Muscle layer of duodenum (tissue), 2 donors: ENCODE measurements around the gene AKT3.
"Not testable (repeated sequence)": the region's sequence is repeated elsewhere in the genome, so short reads cannot be mapped to it uniquely, and the experiment has no call there.

ENCODE experiments used
- H3K27ac ChIP-seq: one replicate; pipeline ENCODE4 v1.7.0; 2013; ENCODE audit warnings: mild to moderate bottlenecking, low read length
- H3K27me3 ChIP-seq: one replicate; pipeline ENCODE4 v1.7.0; 2013; ENCODE audit warnings: low read depth, mild to moderate bottlenecking, control low read depth, low read length
- H3K36me3 ChIP-seq, 2 donors: one replicate each; pipeline ENCODE4 v1.7.0; 2013; ENCODE audit warnings: low read length in 2 of 2, control low read depth in 1 of 2, mild to moderate bottlenecking in 1 of 2; ENCODE audit not compliant: insufficient read depth in 2 of 2, control insufficient read depth in 1 of 2
- H3K4me1 ChIP-seq, 2 donors: one replicate each; pipeline ENCODE4 v1.7.0; 2013; ENCODE audit warnings: low read length in 2 of 2, mild to moderate bottlenecking in 2 of 2, control low read depth in 1 of 2, moderate library complexity in 1 of 2; ENCODE audit not compliant: insufficient read depth in 2 of 2, control insufficient read depth in 1 of 2
- H3K4me3 ChIP-seq, 2 donors: one replicate each; pipeline ENCODE4 v1.7.0; 2013; ENCODE audit warnings: low read length in 2 of 2, low read depth in 1 of 2, mild to moderate bottlenecking in 1 of 2
- H3K9me3 ChIP-seq, 2 donors: one replicate each; pipeline ENCODE4 v1.7.0; 2013; ENCODE audit warnings: low read length in 2 of 2, control low read depth in 1 of 2, mild to moderate bottlenecking in 1 of 2; ENCODE audit not compliant: control insufficient read depth in 1 of 2
- donor health status: healthy.

Gene AKT3

DNA sequence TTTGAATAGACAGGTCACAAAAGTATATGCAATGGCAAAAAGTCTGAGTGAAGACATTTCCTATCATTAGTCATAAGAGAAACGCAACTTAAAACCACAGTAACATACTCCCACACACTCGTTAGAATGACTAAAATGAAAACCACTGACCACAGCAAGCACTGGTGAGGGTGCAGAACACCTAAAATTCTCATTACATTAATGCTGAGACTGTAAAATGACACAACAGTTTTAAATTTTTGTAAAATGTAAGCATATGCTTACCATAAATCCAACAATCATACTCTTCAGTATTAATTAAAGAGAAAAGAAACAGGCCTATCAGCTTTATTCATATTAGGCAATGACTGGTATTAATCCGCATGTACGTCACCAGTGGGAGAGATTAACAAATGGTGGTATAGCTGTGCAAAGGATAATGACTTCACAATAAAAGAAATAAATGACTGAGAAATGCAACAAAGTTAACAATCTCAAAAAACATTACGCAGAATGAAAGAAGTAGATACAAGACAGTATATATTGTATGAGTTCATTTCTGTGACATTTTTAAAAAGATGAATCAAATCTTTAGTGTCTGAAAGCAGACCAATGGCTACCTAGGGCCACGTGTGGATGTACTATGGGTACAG lies 253.5 kb downstream of the AKT3 start:
- Histone ChIP-seq H3K9me3 (no peaks in the 10 kb centered on the region), H3K4me1 (no peaks in the 10 kb centered on the region), H3K4me3 (no peak overlapping the region), H3K27me3 (no peaks in the 10 kb centered on the region), H3K36me3 (peaks cover 0 to 3% of the 10 kb centered on the region in 2 donors), H3K27ac (no peak overlapping the region)

- no peak overlapping the region for H3K4me3 ChIP-seq
- no peaks in the 10 kb centered on the region for H3K27me3 ChIP-seq
- no peaks in the 10 kb centered on the region for H3K9me3 ChIP-seq
- no peaks in the 10 kb centered on the region for H3K36me3 ChIP-seq
- no peak overlapping the region for H3K27ac ChIP-seq
- no peaks in the 10 kb centered on the region for H3K4me1 ChIP-seq
These were observed 254.4 kb downstream of the AKT3 start for GRCh38 chr1:243595527-243596210.

GRCh38 chr1:243594455-243594854 lies 255.6 kb downstream of the AKT3 start:
- Histone ChIP-seq H3K4me3 (no peak overlapping the region), H3K4me1 (no peaks in the 10 kb centered on the region), H3K27me3 (no peaks in the 10 kb centered on the region), H3K27ac (no peak overlapping the region), H3K9me3 (no peaks in the 10 kb centered on the region), H3K36me3 (peaks cover 0 to 10% of the 10 kb centered on the region in 2 donors)

DNA sequence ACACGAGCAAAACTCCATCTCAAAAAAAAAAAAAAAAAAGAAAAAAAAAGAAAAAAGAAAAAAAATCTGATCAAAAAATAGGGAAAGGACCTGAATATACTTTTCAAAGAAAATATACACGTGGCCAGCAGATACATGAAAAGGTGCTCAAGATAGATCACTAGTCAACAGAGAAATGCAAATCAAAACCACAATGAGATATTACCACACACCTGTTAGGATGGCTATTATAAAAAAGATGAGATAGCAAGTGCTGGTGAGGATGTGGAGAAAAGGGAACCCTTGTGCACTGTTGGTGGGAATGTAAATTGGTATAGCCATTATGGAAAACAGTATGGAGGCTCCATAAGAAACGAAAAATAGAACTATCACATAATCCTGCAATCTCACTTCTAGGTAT lies 260.8 kb downstream of the AKT3 start:
- H3K4me3 ChIP-seq, H3K27ac ChIP-seq, H3K27me3 ChIP-seq, H3K9me3 ChIP-seq, H3K4me1 ChIP-seq: not testable (repeated sequence)
- peaks cover 0 to 27% of the 10 kb centered on the region in 2 donors for H3K36me3 ChIP-seq

DNA sequence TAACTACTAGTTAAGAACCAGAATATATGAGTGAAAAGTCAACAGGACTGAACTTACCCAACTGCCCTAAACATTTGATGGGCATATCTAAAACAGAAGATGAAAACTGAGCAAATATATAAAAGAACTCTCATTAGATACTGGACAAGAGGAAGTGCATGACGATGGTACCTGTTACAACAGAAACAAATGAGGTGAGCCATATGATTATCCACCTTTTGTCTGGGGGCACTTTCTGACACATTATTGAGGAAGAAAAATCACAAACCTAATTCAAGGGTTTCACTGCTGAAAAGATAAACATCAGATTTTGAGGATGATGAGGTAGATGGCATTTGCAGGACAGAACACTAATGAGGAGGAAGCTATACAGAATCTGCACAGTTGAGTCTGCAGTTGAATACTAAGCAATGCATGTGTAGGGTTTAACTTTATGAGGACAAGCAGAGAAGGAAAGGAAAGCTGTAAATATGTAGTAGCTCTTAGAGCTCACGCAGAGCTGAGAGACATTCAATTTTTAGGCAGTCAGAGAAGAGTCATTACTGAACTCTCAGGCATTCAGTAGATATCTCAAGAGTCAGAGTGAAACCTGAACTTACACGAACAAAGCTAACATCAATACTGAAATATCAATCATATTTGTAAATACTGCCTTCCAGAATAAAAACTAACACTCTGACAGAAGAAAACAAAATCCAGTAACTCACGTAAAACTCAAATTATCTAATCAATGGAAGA lies 262.1 kb downstream of the AKT3 start:
- Histone ChIP-seq H3K27me3 (no peaks in the 10 kb centered on the region), H3K4me3 (no peak overlapping the region), H3K9me3 (peaks cover 0 to 4% of the 10 kb centered on the region in 2 donors), H3K4me1 (no peaks in the 10 kb centered on the region), H3K36me3 (peaks cover 0 to 29% of the 10 kb centered on the region in 2 donors), H3K27ac (no peak overlapping the region)

GRCh38 chr1:243587285-243587684 lies 262.8 kb downstream of the AKT3 start:
- Histone ChIP-seq H3K9me3 (peaks cover 0 to 10% of the 10 kb centered on the region in 2 donors), H3K27me3 (no peaks in the 10 kb centered on the region), H3K4me3 (no peak overlapping the region), H3K27ac (no peak overlapping the region), H3K36me3 (peaks cover 0 to 34% of the 10 kb centered on the region in 2 donors), H3K4me1 (no peaks in the 10 kb centered on the region)

GRCh38 chr1:243585982-243586381 lies 264.1 kb downstream of the AKT3 start:
- Histone ChIP-seq H3K4me1 (no peaks in the 10 kb centered on the region), H3K9me3 (peaks cover 0 to 16% of the 10 kb centered on the region in 2 donors), H3K27me3 (no peaks in the 10 kb centered on the region), H3K4me3 (no peak overlapping the region), H3K36me3 (peaks cover 0 to 37% of the 10 kb centered on the region in 2 donors), H3K27ac (no peak overlapping the region)

DNA sequence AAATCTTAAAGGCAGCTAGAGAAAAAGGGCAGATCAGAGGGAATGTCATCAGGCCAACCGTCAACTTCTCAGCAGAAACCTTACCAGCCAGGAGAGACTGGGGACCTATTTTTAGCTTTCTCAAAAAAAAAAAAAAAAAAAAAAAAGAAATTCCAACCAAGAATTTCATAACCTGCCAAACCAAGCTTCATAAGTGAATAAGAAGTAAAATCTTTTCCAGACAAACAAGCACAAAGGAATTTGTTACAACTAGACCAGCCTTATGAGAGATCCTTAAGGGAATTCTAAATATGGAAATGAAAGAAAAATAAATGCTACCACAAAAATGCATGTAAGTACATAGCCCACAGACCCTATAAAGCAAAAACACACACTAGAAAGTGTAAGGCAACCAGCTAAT lies 267.7 kb downstream of the AKT3 start:
- Histone ChIP-seq H3K4me3 (peak overlapping the region in 1 of 2 donors; percentile 28), H3K27ac (no peak overlapping the region), H3K9me3 (peaks cover 0 to 23% of the 10 kb centered on the region in 2 donors), H3K36me3 (peaks cover 0 to 31% of the 10 kb centered on the region in 2 donors), H3K4me1 (no peaks in the 10 kb centered on the region), H3K27me3 (no peaks in the 10 kb centered on the region)

DNA sequence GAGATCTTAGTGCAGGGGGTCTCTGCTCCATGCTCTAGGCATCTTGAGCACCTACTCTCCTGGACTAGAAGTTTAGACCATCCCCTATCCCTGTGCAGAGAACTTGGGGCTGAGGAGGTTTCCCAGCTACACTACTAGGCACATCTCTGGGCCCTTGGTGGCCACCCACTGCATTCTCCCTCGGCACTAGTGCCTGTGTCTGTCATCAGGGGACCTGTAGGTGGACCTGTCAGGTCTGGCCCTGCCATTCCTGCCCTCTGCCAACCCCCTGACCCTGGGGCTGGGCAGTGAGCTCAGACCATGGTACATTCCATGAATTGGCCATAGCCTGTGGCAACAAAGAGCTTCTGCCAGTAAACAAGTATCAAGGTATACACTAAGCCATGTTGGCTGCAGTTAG lies 269.1 kb downstream of the AKT3 start:
- Histone ChIP-seq H3K4me3 (peak overlapping the region in 1 of 2 donors; percentile 15), H3K4me1 (no peaks in the 10 kb centered on the region), H3K27me3 (no peaks in the 10 kb centered on the region), H3K27ac (no peak overlapping the region), H3K9me3 (peaks cover 0 to 23% of the 10 kb centered on the region in 2 donors), H3K36me3 (peaks cover 0 to 25% of the 10 kb centered on the region in 2 donors)

DNA sequence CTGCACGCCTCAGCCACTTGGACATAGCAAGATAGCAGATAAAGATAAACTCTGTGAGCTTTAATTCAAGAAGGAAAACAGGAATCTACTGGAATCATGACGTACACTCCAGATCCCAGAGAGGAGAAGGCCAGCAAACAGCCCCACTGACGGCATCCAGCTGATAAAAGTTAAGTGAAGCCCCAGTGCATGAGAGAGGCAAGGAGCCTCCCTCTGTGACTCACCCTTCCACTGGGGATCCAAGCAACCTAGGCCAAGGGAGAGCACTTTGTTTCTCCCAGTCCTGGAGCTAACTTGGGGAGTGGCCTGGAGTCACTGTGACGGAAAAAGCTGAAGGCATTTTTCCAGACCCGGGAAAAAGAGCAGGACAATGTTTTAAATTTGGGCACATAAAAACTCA lies 270.0 kb downstream of the AKT3 start:
- no peak overlapping the region for H3K4me3 ChIP-seq
- H3K36me3 ChIP-seq: peaks cover 0 to 16% of the 10 kb centered on the region in 2 donors
- H3K4me1 ChIP-seq: no peaks in the 10 kb centered on the region
- H3K9me3 ChIP-seq: peaks cover 0 to 23% of the 10 kb centered on the region in 2 donors
- H3K27me3 ChIP-seq: no peaks in the 10 kb centered on the region
- H3K27ac ChIP-seq: no peak overlapping the region

GRCh38 chr1:243575070-243575469 lies 275.0 kb downstream of the AKT3 start:
- no peak overlapping the region for H3K27ac ChIP-seq
- H3K9me3 ChIP-seq: peaks cover 0 to 3% of the 10 kb centered on the region in 2 donors
- H3K27me3 ChIP-seq: no peaks in the 10 kb centered on the region
- H3K36me3 ChIP-seq: peaks cover 0 to 5% of the 10 kb centered on the region in 2 donors
- no peaks in the 10 kb centered on the region for H3K4me1 ChIP-seq
- H3K4me3 ChIP-seq: no peak overlapping the region
